Astrocyte of the spinal cord (primary cell): Measurements from ENCODE around the gene SPAG8.

Experiments
- DNase-seq: peaks from one replicate; pipeline ENCODE4 v3.0.0; 2011; ENCODE audit warnings: low read depth, low spot score
- H3K4me3 ChIP-seq: 2 replicates; pipeline ENCODE4 v1.5.1; 2011; ENCODE audit warnings: low read depth, mild to moderate bottlenecking, low read length, moderate library complexity
- in situ Hi-C: cut with HindIII; loops from 2 replicates; pipeline ENCODE4 v1.10.0; 2017; ENCODE audit warnings: low sequenced_read_pairs
- TF ChIP-seq, protein P1 (sequence below): IDR thresholded peaks from 2 replicates; pipeline ENCODE4 v1.5.1; 2012; ENCODE audit warnings: low read depth, mild to moderate bottlenecking, low read length, inconsistent platforms

Gene SPAG8, protein sequence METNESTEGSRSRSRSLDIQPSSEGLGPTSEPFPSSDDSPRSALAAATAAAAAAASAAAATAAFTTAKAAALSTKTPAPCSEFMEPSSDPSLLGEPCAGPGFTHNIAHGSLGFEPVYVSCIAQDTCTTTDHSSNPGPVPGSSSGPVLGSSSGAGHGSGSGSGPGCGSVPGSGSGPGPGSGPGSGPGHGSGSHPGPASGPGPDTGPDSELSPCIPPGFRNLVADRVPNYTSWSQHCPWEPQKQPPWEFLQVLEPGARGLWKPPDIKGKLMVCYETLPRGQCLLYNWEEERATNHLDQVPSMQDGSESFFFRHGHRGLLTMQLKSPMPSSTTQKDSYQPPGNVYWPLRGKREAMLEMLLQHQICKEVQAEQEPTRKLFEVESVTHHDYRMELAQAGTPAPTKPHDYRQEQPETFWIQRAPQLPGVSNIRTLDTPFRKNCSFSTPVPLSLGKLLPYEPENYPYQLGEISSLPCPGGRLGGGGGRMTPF

DNA sequence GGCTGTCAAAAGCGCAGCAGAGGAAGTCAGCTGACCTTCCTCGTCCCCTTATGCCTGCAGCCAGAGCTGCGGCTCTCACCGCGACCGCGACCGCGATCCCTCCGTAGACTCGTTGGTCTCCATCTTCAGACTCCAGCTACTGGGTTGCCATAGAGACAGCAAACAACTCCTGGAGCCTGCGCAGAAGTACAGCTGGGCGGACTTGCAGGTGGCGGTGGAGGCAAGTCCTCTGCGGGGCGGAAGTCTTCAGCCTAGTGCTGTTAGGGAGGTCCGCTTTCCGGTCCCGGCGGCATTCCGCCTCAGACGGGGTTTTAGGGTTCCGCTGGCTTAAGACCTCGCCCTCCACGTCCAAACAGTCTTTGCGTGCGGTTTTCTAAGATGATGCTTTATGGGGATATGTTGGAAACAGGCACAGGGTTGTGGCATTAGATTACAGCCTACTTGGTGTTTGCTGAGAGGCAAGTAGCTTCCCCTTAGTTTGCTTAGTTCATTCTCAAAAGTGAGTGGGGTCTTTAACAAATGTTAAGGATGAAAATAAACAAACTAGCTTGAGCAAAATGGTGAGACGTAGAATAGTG lies at the start of gene SPAG8:
Gene SPAG8, minus strand, starts transcription at position 238 of the 578 bp plus-strand sequence. Its CDS starts 115 bp downstream, at position 123.
- in situ Hi-C loops = no loop called here
- DNase-seq = peak; percentile 96
- TF ChIP-seq, protein P1, sequence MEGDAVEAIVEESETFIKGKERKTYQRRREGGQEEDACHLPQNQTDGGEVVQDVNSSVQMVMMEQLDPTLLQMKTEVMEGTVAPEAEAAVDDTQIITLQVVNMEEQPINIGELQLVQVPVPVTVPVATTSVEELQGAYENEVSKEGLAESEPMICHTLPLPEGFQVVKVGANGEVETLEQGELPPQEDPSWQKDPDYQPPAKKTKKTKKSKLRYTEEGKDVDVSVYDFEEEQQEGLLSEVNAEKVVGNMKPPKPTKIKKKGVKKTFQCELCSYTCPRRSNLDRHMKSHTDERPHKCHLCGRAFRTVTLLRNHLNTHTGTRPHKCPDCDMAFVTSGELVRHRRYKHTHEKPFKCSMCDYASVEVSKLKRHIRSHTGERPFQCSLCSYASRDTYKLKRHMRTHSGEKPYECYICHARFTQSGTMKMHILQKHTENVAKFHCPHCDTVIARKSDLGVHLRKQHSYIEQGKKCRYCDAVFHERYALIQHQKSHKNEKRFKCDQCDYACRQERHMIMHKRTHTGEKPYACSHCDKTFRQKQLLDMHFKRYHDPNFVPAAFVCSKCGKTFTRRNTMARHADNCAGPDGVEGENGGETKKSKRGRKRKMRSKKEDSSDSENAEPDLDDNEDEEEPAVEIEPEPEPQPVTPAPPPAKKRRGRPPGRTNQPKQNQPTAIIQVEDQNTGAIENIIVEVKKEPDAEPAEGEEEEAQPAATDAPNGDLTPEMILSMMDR = no peak
- H3K4me3 ChIP-seq = peak within 1 kb of the TSS; percentile 52

DNA sequence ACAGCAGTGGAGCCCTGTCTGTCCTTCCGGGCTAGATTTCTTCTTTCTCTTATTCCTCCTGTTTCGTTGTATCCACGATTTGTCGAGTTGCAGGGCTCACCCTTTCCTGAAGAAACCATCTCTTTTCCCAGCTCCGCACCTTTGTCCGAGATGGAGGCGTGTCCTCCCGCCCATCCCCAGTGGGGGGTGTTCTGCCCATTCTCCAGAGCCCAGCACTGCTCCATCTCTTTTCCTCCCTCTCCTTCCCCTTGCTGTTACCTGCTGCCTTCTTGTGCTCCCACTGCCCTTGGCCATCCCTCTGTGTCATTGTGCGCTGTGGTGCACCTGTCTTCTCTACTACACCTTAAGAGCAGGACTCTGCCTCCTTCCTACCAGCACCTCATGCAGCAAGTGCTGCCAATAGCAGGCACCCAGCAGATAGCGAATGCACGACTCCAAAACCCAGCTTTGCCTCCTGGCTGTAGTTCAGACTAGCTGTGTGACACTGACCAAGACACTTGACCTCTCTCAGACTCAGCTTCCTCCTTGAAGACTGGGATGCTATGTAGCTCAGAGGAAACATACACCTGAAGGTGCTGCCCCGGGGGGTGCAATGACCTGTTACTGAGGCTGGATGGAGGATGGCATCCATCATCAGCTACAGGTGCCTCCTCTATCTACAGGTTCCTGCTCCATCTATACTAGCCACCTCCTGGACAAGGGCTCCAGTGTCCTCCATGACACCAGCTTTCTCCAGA lies 49.3 kb upstream of the SPAG8 start:
- TF ChIP-seq, protein P1 = no peak
- no peak overlapping the region for H3K4me3 ChIP-seq
- DNase-seq = no peak
- in situ Hi-C loops = no loop called here

DNA sequence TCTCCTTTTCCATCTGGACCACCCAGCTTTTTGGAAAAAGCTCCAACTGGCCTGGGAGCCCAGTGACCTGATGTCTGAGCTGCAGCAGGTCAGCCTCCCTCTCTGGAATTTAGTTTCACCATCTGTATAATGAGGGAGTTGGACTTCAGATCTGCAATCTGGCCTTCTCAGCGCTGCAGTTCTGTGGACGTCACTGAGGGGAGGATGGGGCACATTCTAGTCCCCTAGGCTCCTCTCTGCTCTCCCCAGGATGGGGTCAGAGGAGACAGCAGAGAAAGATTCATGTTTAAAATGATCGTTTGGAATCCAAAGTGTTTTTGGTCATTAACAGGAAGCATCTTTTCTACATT lies 47.9 kb upstream of the SPAG8 start:
- no peak for DNase-seq
- TF ChIP-seq, protein P1 = no peak
- no peak overlapping the region for H3K4me3 ChIP-seq
- in situ Hi-C loops = no loop called here

DNA sequence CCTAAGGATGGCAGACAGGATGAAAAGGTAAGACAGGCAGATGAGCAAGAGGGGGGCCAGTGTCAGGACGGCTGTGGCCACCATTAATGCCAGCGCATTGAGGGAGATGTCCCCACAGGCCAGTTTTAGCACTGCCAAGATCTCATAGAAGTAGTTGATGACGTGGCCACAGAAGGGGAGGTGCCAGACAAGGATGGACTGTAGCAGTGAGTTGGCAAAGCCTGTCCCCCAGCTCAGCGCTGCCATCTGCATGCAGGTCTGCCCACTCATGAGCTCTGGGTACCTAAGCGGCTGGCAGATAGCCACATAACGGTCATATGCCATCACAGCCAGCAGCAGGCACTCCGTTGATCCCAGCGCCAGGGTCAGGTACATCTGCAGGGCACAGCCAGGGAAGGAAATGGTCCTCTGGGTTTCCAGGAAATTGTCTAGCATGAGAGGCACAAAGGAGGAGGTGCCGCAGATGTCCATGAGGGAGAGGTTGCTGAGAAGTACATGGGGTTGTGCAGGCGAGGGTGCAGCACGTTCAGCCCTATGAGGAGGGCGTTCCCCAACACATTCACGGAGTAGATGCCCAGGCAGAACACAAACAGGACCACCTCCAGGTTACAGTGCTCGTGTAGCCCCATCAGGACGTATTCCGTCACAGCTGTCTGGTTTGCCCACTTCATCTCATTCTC lies 47.4 kb upstream of the SPAG8 start:
- TF ChIP-seq, protein P1 = no peak
- in situ Hi-C loops = no loop called here
- H3K4me3 ChIP-seq = no peak overlapping the region
- DNase-seq = no peak

DNA sequence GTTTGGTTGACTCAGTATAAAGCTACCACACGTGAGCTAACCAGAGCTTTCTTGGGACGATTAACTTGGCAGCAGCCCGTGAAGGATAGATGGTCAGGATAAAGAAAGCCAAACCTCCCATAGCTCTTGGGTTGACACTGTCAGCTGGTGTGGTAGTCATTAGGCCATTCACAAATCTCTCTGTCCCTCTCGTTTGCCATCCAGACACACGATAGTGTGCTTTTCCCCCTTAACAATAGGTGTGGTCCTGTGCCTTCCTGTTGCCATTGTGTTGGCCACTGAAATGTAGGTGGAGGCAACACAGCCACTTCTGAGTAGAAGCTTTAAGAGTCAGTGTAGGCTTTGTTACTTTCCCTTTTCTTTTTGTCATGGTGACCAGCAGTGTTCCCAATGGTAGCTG lies 46.4 kb upstream of the SPAG8 start:
- no peak overlapping the region for H3K4me3 ChIP-seq
- in situ Hi-C loops = no loop called here
- DNase-seq = no peak
- TF ChIP-seq, protein P1 = no peak

DNA sequence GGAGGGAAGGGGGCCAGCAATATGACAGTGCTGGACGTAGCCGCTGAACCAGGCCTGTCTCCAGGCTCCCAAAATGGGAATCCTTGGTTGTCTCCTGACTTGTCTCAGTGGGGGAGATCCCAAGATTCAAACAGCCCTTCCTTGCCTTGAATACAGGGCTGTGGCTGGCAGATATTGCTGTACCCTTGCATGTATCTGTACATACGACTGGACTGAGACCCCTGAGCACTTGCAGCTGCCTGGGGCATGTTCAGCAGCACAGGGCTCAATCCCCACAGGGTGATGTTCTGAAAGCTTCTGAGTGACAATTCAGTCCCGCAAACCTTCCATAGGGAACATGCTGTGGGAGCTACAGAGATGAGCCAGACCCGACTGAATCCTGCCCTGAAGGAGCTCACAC lies 44.8 kb upstream of the SPAG8 start:
- TF ChIP-seq, protein P1 = no peak
- no peak overlapping the region for H3K4me3 ChIP-seq
- in situ Hi-C loops = no loop called here
- DNase-seq = no peak
